ENCODE data around the gene TWIST2.

Gene TWIST2

DNA sequence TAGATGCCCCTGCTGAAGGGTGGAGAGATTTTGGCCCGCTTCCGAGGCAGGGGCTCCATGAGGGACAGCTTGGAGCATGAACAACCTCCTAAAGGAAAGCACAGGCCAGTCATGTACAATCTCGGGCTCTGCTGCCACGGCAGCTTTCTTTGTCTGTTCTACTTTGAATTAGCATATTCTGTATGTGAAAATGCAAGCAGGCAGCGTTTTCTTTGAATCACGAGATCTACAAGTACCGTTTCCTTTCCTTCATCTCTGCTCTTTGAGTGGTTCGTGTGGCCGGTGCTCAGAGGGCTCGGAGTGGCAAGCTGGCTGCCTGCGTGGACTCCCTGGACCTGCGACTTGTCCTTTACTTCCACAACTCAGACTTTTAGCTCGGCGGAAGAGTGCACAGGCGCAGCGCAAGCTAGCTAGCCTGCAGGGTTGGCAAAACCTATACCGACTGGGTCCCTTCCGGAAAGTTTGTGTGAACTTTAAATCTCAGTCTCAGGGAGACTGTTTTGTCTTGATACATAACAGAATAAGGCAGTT lies 6.9 kb downstream of the TWIST2 start:
- H3K4me3 ChIP-seq (ENCODE audit: low read depth, low read length), result no peak overlapping the region
- DNase-seq (ENCODE audit: low read depth), result no peak
- TF ChIP-seq, protein P1, sequence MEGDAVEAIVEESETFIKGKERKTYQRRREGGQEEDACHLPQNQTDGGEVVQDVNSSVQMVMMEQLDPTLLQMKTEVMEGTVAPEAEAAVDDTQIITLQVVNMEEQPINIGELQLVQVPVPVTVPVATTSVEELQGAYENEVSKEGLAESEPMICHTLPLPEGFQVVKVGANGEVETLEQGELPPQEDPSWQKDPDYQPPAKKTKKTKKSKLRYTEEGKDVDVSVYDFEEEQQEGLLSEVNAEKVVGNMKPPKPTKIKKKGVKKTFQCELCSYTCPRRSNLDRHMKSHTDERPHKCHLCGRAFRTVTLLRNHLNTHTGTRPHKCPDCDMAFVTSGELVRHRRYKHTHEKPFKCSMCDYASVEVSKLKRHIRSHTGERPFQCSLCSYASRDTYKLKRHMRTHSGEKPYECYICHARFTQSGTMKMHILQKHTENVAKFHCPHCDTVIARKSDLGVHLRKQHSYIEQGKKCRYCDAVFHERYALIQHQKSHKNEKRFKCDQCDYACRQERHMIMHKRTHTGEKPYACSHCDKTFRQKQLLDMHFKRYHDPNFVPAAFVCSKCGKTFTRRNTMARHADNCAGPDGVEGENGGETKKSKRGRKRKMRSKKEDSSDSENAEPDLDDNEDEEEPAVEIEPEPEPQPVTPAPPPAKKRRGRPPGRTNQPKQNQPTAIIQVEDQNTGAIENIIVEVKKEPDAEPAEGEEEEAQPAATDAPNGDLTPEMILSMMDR (IDR thresholded peaks at IDR 0.05; ENCODE audit: insufficient read depth, low read depth, low read length, missing control alignments), result no peak

DNA sequence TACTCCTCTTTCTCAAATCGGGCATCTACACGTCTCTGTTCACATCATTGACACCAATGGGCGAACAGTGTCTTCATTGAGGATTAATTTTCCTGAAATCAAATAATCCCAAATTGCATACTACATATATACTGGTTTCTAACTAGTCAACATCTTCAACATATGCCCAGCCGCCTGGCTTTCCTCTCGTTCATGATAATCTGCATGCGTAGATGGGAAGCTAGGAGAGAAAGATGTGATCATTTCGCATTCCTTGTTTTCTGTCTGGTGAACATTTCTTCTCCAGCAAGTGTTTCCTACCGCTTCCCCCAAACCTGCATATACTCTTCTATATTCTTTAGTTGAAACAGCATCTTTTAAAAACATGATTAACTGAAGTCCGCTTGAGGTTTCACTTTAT lies 7.4 kb downstream of the TWIST2 start:
- H3K4me3 ChIP-seq (ENCODE audit: low read depth, low read length), result no peak overlapping the region

DNA sequence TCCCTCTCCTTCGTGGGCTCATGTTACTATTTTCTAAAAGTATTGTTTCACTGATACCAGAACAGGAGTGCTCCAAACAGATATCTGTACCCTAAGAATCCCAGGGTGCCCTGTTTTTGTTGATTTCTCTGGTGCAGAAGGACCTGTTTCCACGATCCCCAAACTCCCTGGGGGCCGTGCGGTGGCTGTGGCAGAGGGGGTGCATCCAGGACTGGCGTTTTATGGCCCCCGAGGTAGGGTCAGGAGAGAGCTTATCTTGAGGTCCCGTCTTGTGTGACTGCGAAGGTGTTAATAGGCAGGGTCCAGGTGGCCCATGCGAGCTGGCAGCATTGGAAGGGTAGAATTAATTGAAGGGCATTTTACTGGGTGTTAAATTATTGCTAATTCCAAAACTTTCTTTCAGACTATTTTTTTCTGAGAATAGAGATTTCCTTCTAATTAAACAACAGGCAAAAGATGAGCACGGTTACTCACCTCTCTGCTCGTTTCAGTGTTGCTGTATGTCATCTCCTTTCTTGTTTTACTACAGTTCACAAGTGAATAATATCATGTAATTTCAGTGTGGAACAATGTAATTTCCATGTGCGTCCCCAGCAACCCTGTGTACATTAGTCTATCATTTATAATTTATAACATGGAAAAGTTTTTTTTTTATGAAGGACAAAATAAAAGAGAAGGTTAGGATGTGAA lies 8.2 kb downstream of the TWIST2 start:
- TF ChIP-seq, protein P1 (IDR thresholded peaks at IDR 0.05; ENCODE audit: insufficient read depth, low read depth, low read length, missing control alignments), result no peak
- no peak for DNase-seq (ENCODE audit: low read depth)
- no peak overlapping the region for H3K4me3 ChIP-seq (ENCODE audit: low read depth, low read length)

More for the DNA sequence above, 7.4 kb downstream of the TWIST2 start:
- TF ChIP-seq, protein P1 (IDR thresholded peaks at IDR 0.05; ENCODE audit: insufficient read depth, low read depth, low read length, missing control alignments), result no peak
- DNase-seq (ENCODE audit: low read depth), result no peak

DNA sequence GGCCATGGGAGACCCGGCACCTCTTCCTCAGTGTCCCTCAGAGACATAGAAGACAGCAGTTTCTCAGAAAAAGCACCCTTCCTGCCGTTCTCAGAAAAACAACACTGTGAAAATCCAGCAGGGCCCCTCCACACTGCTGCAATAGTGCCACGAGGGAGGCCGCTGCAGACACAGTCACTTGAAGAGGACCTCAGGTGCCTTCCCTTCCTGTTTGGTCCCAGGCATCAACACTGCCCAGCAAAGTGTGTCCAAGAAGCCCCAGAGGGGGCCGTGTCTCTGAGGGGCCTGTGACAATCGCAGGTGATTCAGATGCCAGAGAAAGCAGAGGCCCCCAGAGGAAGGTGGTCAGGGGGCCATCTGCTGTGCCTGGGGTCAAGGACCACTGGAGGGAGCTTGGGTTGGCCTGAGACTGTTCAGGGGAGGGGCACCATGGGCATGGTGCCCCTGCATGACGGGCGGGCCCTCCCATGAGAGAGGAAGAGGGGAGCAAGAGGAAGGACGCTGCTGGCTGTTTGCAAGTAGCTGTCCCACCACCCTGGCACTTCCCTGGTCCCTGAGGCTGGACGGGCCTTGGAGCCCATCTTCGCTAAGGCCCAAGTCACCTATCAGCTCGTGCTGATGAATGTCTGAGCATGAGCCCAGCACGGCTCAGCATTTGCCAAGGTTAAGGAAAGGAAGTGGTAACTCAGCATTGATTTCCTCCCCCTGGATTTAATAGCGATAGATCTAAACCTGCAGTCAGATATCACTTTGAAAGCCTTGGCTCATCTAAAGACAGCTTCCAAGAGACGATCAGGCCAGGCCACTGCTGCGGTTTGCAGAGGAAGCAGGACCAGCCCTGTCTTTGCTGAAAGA lies 9.1 kb downstream of the TWIST2 start:
- TF ChIP-seq, protein P1 (IDR thresholded peaks at IDR 0.05; ENCODE audit: insufficient read depth, low read depth, low read length, missing control alignments), result no peak
- DNase-seq (ENCODE audit: low read depth), result no peak
- H3K4me3 ChIP-seq (ENCODE audit: low read depth, low read length), result no peak overlapping the region

DNA sequence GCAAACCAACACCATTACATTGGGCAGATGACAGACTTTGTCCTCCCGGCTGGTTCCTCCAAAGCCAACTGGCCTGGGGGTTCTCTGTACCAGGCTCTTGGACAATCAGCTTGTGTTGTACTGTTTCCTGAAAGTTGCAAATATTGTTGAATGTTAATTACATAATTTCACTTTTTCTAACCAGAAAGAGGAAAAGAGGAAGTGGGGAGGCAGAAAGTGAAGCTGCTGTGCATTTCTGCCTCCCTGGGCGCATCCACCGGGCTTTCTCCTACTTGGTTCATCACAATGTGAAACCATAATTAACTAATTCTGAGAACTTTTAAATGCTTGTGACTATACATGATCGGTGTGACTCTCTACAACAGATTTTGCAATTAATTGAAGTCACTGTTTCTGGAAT lies 10.1 kb downstream of the TWIST2 start:
- H3K4me3 ChIP-seq (ENCODE audit: low read depth, low read length), result no peak overlapping the region
- peak; percentile 13 for DNase-seq (ENCODE audit: low read depth)
- TF ChIP-seq, protein P1 (IDR thresholded peaks at IDR 0.05; ENCODE audit: insufficient read depth, low read depth, low read length, missing control alignments), result no peak

DNA sequence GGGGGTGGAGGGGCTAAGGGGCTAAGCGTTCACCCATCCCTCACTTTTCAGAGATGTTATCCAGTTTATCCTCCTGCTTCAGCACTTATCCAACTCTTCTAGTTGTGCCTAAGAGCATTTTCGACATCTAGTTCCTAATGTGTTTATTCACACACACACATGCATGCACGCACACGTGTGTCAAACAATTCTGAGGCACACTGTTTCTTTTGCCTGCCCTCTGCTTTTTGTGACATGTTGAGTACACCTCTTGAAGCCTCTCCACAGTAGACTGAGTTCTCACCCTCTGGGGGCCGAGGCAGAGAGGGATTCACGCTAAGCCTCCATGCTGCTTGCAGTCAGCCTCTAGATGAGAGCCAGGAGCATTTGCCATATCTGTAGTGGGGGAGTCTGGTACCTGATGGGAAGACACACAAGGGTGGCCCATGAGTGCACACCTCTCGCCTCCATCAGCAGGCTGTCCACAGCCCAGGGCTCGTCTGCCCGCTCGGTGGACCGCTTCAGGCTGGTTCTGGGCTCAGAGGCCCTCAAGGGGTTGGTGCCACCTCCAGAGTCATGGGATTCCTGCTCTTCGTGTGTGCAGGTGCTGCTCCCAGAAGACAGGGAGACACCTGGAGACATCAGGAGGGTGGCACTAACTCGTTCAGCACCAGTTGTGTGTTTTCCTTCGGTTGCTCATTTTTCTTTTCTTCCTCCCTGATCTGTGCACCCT lies 11.9 kb downstream of the TWIST2 start:
- TF ChIP-seq, protein P1 (IDR thresholded peaks at IDR 0.05; ENCODE audit: insufficient read depth, low read depth, low read length, missing control alignments), result no peak
- no peak for DNase-seq (ENCODE audit: low read depth)
- no peak overlapping the region for H3K4me3 ChIP-seq (ENCODE audit: low read depth, low read length)

All from GM12865 (cell line).